GM18508 (cell line): ENCODE data around the gene ASB4.
"Not testable (repeated sequence)": the region's sequence is repeated elsewhere in the genome, so short reads cannot be mapped to it uniquely, and the experiment has no call there.

Source experiments
- ATAC-seq: cut with Tn5 transposase; IDR thresholded peaks from one replicate; pipeline ENCODE4 v1.9.1; 2021; ENCODE audit warnings: moderate number of reproducible peaks; ENCODE audit not compliant: insufficient read depth, unreplicated experiment

The ASB4 gene

GRCh38 chr7:95476904-95477594, 8.7 kb upstream of the ASB4 start:
- ATAC-seq, result no peak

DNA sequence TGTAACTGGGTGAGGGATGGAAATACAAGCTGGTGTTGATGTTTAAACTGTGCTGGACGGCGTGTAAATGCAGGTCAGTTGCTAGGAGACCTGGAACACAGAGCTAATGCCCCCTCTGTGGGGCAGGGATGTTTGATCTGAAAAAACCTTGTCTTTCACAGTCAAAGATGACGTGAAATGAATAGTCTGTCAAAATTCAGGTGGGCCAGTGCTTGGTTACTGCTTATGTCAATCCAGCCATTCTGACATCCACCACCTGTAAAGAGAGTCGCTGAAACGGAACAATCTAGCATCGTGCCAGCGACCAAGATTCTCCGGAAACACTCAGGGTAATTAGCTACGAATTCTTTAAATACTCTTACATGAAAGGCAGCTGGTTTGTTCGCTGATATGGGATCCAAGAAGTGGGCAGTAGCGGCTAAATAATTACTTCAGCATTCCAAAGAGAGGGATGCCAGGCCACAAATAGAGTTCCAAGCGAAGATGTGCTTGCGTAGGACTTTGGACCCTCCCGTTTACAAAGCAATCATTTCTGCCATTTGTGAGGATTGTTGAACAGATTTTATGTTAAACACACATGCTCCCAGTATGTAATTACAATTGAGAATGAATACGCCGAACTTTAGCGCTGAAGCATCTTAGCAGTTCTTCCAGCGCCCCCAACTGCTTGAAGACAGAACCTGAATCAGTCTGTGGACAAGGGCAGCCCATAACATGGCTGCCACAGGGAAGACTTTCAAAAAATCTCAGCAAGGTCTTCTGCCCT, 7.3 kb upstream of the ASB4 start:
- ATAC-seq, result no peak

DNA sequence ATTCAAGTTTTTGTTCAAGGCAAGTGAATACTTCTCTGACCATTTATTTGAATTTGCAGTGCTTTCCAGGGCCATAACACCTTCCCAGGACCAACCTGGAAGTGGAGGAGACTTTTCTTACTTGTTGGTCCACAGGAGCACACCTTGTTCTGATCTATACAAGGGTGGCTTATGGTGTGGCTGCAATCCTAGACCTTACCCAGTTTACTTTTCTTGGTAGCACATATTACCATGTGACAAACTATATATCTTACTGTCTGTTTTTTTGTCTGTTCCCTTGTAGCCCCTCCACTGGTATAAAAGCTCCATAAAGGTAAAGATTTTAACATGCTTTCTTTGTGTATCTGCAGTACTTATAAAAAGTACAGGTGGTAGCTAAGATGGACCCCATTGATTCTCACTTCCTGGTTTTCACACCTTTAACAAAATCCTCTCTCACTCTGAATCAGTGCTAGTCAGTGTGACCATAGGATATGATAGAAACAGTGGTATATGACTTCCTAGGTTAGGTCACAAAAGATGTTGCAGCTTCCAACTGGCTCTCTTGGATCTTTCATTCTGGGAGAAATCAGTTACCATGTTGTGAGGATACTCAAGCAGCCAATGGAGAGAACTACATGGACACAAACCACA, 5.6 kb upstream of the ASB4 start:
- ATAC-seq, result peak; percentile 66

DNA sequence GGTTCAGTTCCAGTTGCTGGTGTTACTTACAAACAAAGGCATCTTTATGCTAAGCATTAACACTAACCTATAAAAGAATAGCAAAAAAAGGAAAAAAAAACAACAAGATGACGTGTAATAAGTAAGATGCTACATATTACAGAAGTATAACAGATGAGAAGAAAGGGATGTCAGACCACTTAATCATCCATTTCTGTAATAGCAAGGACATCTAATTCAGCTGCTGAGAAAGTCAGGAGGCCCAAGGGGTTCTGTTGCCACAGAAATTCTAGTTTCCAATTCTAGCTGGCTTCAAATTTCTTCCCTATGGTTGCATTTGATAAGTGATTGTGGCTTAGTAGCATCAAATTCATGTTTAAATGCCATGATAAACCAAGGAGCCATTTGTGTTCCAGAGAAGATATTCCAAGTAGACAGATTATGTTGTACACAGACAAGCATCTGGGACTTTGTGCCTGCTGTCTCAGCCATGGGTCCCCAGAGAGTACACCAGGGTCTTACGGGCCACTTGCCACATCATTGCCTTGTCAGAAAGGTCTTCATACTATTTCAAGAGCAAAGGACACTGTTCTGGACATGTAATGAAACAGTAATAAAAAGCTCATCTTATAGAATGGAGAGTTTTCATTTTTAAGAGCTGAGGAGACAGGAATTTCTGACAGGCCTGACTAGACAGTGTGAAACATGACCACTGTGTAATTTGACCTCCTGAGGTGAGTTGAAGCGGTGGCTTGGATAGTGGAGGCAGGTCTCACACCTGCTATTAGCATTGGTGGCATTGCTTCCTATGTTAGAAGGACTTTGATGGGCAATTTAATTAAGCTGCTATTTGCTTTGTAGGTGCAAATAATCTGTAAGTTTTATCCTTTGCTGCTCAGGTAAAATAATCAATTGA, 4.2 kb upstream of the ASB4 start:
- ATAC-seq, result no peak

DNA sequence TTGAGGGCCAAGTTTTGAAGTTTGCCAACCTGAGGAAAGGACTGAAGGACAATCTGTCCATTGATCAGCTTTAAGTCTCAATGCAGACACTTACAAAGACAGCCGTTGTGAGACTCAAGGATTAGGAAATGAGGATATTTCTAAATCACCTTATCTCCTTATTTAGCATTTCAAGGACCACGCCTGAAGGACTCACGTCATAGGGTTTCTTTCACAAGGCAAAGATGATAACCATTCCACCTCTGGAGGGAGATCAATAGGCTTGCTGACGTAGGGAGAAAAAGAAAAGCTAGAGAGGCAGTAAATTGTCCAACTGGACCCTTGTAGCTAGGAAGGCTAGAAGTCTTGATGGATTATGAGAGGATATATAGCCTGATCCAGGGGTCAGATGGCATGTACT, 3.3 kb upstream of the ASB4 start:
- ATAC-seq, result no peak

DNA sequence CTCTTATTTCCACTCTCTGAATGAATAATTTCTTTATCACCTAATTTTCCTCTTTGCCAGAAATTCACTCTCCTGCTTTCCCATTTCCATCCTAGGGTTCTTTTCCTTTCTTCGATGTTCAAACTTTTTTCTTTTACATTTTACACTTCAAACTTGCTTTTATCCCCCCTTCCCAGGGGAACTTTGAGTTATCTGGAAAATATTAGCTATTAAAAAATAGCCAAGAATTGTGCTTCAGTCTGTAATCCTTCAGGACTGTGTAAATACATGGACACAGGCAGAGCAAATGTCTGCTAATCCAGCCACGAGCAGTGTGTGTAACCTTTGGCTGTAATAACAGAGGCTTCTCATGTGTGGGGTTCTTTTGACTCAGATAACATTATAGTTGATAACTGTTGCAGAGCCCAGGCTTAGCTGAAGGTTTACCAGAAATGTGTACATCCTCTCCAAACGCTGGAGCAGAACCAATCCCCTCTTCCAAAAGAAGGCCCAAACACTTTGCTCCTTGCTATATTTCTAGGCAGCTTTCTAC, 4.6 kb downstream of the ASB4 start:
- no peak for ATAC-seq

DNA sequence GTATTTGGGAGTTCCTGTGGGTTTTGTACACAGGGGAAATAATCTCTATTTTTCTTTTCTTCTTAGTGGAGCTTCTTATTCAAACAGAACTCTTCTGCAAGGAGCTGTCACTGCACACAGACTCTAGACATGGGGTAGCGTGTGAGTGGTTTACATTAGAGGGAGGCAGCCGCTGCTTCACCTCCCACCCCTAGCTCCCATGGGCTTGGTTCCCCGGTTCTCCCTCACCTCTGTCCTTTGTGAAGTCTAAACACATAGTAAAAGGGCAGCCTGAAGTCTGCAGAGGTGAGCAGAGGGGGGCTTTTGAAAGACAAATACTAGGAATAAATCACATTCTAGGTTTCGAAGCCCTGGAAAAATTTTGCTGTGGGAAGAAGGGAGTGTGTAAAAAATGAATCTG, 5.5 kb downstream of the ASB4 start:
- no peak for ATAC-seq

- no peak for ATAC-seq
These were observed 6.0 kb downstream of the ASB4 start for GRCh38 chr7:95491634-95492314.

- ATAC-seq, result no peak
These were observed 7.5 kb downstream of the ASB4 start for GRCh38 chr7:95493247-95493646.

DNA sequence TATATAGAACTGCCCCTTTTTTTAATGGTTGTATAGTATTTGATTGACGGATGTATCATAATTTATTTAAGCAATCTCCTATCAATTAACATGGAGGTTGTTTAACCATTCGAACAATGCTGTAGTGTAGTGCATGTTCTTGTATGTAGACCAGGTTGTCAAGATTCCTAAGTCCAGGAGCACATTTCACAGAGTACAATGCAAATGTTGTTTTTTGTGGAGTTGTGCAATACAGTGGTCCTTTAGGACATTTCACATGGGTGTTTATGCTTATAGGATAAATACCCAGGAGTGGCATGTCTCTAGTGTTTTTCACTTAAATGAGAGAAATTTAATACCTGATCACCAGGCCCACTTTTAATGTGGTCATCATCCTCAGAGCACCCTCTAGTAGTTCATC, 8.1 kb downstream of the ASB4 start:
- no peak for ATAC-seq

DNA sequence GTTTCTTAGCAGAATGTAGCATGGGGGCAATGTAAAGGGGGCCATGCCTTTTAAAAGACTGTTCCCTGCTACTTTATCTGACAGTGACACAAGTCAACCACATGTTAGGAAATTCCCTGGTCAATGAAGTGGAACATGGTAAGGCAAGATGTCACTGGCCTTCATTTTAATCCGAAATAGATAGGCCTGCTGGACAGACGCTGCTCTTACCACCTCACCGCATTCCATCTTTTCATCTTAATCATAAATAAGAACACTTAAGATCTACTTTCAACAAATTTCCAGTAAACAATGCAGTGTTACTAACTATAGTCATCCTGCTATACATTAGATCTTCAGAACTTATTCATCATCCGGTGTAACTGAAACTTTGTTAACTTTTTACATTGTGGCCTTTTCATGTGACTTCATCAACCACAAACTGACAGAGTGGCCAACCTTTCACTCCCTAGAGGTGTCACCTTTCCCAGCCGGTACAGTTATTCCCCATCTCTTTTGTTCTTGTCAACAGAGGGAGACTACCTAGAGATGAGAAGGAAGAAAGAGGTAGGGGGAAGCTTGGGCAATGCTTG, 15.6 kb downstream of the ASB4 start:
- ATAC-seq, result peak; percentile 90

DNA sequence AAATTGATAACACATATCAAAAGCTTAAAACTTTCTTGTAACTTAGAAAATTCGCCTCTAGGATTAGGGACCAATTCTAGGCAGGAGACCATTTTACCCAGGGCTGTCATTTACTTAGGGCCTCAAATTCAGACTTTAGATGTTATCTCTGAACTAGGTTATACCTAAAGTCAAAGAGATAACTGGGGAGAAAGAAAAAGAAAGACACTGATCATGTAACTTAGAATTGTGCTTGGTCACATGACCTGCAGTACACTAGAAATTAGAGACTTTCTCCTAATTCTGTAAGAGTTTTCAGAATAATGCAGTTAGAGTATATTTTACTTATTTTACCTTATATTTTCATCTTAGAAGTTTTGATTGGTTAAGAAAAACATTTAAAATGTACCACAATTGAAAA, 16.7 kb downstream of the ASB4 start:
- ATAC-seq, result no peak

DNA sequence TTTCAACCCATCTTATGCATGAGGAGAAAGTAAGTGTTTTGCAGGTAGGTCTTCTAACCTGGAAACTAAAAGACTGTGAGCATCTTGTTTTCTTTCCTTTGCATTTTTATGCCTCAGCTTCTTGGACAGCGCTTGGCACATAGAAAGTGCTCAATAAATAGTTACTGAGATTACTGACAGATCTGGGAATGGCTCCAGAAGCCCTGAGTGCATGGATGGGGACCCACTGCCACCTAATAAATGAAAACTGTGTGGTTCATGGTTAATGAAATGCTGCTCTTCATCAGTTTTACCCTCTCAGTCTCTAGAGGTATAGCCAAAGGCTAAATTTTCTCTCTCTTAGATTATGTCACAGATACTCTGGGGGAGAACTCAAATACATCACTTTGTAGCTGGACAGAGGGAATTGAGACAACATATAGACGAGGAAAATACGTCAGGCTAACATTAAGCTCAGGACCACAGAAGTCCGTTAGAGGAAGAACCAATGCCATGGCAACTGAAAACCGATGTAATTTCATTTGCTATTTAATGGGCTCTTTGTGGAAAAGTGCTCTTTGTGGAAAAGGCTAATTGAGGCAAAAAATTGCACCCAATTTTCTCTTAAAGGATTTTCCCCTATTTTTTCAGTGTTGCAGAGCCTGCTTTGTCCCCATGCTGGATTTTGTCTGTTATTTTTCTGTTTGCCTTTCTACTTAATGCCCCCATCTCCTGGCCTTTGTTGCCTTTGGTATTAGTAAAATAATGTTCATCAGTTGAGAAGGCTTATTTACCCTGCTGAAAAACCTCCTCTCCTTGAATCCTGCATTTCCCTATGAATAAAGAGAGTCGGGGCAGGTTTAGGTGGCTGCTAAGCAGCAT, 17.8 kb downstream of the ASB4 start:
- no peak for ATAC-seq

DNA sequence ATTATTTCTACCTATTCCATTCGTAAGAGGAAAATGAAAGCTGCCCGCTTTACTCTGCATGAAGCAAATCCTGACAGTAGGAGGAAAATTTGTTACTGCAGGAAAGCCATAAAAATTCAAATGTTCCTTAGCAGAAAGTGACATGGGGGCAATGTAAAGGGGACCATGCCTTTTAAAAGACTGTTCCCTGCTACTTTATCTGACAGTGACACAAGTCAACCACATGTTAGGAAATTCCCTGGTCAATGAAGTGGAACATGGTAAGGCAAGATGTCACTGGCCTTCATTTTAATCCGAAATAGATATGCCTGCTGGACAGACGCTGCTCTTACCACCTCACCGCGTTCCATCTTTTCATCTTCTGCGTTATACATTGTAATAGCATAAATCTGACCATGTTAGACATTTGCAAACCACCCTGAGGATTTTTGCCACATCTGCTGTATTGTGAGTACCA, 18.4 kb downstream of the ASB4 start:
- not testable (repeated sequence) for ATAC-seq

GRCh38 chr7:95508780-95509179, 23.0 kb downstream of the ASB4 start:
- no peak for ATAC-seq

DNA sequence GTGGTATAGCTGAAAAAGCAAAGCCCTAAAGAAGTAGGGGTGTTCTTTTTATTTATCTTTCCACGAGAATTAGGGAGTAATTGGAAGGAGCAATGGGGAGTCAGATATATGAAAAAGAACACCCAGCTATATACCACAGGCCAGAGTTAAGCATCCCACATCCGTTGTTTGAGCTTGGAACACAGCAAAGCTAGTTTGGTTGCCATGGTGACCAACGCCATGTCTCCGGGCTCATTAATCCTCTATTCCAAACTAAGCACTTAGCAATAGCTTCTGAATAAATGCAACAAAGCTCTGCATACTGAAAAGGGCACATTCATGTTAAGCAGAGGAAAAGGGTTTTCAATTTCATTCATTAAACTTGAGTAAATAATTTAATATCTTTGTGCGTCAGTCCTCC, 23.5 kb downstream of the ASB4 start:
- no peak for ATAC-seq

DNA sequence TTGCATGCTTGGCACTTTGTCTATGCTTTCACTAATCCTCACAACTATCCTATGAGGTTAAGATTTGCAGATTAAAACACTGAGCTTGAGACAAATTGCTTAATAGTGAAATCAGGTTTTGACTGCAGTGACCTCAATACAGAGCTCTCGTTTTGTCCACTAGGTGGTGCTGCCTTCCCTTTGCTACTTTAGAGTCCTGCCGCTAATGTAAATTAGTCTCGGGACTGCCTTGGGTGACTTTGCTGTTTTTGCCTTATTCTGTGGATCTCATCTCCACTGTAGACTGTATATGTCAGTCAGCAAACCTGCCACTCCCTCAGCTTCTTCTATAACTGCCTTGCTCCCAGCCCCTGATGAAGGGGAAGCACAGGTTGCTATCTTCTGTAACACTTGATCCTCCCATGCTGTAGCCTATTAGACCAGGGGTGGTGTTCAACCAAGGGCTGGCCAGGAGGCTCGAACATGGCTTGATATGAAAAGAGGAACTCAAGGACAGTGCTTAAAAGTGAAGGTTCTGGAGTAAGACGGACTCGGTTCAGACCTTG, 26.0 kb downstream of the ASB4 start:
- peak; percentile 63 for ATAC-seq

DNA sequence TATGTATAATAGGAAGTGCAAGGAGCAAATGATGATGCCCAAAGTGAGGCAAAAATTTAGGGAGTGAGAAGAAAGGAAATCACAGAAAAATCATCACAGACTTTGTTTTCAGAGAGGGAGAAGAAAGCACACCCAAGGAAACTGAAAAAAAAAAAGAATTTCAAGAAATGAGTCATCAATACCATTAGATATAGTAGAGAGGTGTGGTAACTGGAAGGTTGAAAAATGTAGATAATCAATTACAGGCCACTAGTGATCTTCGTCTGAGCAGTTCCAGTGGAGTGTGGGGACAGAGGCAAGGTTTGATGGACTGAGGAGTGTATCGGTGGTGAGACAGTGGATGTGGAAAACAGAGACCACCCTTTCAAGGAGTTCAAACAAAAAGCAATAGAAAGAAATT, 31.7 kb downstream of the ASB4 start:
- ATAC-seq, result peak; percentile 78
